Left renal cortex interstitium (tissue), 4 donors: ENCODE data around the gene CD84. TPM values are rescaled to one million over a fixed set of nuclear protein-coding genes. Genes with fewer than 3 reads are reported as not detected.
"Not testable (repeated sequence)": the region's sequence is repeated elsewhere in the genome, so short reads cannot be mapped to it uniquely, and the experiment has no call there.

ENCODE experiments used
- DNase-seq, 4 donors: peaks; one replicate each; pipeline ENCODE4 v3.0.0-alpha.2; 2013; ENCODE audit warnings: low read depth in 4 of 4, low spot score in 2 of 4, missing footprints in 1 of 4
- polyA plus RNA-seq, 4 donors: library from polyadenylated mRNA; unstranded; fragments of 120-200 nt; gene quantifications; one replicate each; pipeline ENCODE4 v1.2.1, GENCODE V29; 2013; ENCODE audit not compliant: insufficient read length in 4 of 4

Gene CD84
- polyA plus RNA-seq, 4 donors = 0.71 to 1.5 (median 1.2) TPM

- no peak for DNase-seq
Measured at GRCh38 chr1:160547422-160547821, 31.9 kb downstream of the CD84 start.

- no peak for DNase-seq
Measured at GRCh38 chr1:160546942-160547341, 32.4 kb downstream of the CD84 start.

GRCh38 chr1:160544647-160545046, 34.6 kb downstream of the CD84 start:
- no peak for DNase-seq

- peak in 2 of 4 donors; percentile 3 to 24 for DNase-seq
Measured at GRCh38 chr1:160542303-160542945, 36.9 kb downstream of the CD84 start.

GRCh38 chr1:160541622-160542302, 37.5 kb downstream of the CD84 start:
- DNase-seq = no peak

- DNase-seq = no peak
Measured at GRCh38 chr1:160540859-160541233, 38.5 kb downstream of the CD84 start.

- DNase-seq = no peak
Measured at GRCh38 chr1:160539990-160540858, 39.1 kb downstream of the CD84 start.

GRCh38 chr1:160539684-160539989, 39.7 kb downstream of the CD84 start:
- DNase-seq = no peak

- DNase-seq = no peak
Measured at GRCh38 chr1:160538985-160539651, 40.2 kb downstream of the CD84 start.

- DNase-seq = no peak
Measured at GRCh38 chr1:160537714-160538665, 41.3 kb downstream of the CD84 start.

- DNase-seq = no peak
Measured at GRCh38 chr1:160534823-160535605, 44.3 kb downstream of the CD84 start.

GRCh38 chr1:160532557-160532813, 46.8 kb downstream of the CD84 start:
- DNase-seq = not testable (repeated sequence)

- not testable (repeated sequence) for DNase-seq
Measured at GRCh38 chr1:160531809-160532556, 47.3 kb downstream of the CD84 start.

GRCh38 chr1:160529401-160529952, 49.8 kb downstream of the CD84 start:
- DNase-seq = not testable (repeated sequence)

GRCh38 chr1:160523789-160524188, 55.5 kb downstream of the CD84 start:
- not testable (repeated sequence) for DNase-seq

GRCh38 chr1:160522622-160523345, 56.5 kb downstream of the CD84 start, which contains the start of gene SLAMF6:
Gene SLAMF6 (minus strand): TSS chr1:160523255. CDS start chr1:160523192, 63 bp downstream.
- no peak for DNase-seq

- no peak for DNase-seq
Measured at GRCh38 chr1:160522136-160522535, 57.2 kb downstream of the CD84 start.

GRCh38 chr1:160521554-160521953, 57.7 kb downstream of the CD84 start:
- no peak for DNase-seq
